RPMI7951 (cell line): Measurements from ENCODE around the gene CX3CL1. TPM values are rescaled to one million over a fixed set of nuclear protein-coding genes. Genes with fewer than 3 reads are reported as not detected.
"Not testable (repeated sequence)": the region's sequence is repeated elsewhere in the genome, so short reads cannot be mapped to it uniquely, and the experiment has no call there.

ENCODE experiments used
- DNase-seq: peaks from one replicate; pipeline ENCODE4 v3.0.0-alpha.2; 2012; ENCODE audit warnings: low read depth
- total RNA-seq: library from RNA; depleted of rRNA; stranded (reverse); fragments of >200 nt; shearing (Covaris generic); gene quantifications from 2 replicates; pipeline ENCODE4 v1.2.3, GENCODE V29; 2014; rRNA removed

Gene CX3CL1
- total RNA-seq, result 0.36 and 1.3 TPM in 2 replicates

DNA sequence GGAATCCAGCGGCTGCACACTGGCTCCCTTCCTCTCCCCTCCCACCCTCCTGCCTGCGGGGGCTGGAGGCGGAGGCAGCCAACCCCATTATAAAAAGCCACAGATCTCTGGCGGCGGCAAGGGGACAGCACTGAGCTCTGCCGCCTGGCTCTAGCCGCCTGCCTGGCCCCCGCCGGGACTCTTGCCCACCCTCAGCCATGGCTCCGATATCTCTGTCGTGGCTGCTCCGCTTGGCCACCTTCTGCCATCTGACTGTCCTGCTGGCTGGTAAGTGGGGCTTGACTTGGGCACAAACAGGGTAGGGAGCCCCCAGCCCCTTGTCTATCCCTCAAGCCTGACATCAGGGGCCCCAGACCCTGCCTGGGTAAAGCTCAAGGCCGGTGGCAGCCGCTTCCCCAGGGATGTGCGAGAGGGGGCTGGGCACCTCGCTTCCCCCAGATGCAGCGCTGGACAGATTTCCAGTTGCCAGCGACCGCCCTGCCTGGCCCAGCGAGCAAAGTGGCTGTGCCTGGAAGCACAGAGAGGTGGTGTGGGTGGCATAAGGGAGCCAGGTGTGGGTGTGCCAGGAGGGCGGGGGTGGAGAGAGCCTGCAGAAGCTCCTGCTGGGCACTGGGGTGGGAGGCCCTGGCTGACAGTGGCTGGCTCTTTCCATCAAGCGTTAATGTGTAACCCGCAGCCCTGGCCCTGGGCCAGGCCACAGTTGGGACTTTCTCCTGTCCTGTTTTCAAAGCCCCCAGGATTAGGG lies at the start of gene CX3CL1:
TSS of gene CX3CL1 (plus strand) at position 119 of the 745 bp plus-strand sequence. CDS start at position 198, 79 bp downstream.
- DNase-seq, result peak; percentile 78

DNA sequence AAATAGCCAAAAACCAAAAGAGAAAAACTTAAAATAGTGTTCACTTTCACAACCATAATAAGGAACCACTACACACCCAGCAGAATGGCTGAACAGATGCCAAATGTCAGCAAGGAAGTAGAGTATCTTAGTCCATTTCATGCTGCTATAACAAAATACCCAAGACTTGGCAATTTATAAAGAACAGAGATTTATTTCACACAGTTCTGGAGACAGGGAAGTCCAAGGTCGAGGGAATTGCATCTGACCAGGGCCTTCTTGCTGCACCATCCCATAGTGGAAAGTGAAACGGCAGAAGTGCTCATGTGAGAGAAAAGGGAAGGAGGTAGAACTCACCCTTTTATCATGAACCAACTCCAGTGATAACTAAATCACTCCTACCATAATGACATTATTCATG lies 47.5 kb upstream of the CX3CL1 start:
- DNase-seq, result no peak

DNA sequence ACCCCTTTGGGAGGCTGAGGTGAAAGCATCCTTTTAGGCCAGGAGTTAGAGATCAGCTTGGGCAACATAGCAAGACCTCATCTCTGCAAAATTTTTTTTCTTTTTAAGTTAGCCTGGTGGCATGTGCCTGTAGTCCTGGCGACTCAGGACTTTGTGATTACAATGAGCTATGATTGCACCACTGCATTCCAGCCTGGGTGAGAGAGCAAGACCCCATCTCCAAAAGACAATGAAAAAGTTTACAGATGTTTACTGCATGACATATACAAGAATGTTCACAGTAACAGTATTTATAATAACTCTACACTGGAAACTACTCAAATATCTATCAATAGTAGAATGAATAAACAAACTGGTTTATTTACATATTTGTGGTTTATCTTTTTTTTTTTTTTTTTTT lies 46.8 kb upstream of the CX3CL1 start:
- no peak for DNase-seq

DNA sequence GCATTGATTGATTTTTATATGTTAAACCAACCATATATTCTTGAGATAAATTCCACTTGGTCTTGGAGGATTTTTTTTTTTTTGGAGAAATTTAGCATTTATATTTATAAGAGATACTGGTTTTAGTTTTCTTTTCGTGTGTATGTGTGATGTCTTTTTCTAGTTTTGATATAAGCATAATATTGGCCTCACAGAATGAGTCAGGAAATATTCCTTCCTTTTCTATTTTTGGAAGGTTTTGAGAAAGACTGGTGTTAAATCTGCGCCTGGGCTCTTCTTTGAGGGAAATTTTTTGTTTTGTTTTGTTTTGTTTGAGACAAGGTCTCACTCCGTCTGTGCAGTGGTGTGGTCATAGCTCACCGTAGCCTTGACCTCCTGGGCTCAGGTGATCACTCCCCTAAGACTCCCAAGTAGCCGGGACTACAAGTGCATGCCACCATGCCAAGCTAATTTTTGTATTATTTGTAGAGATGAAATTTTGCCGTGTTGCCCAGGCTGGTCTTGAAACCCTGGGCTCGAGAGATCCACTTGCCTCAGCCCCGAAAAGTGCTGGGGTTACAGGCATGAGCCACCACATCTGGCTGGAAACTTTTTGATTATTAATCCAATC lies 42.5 kb upstream of the CX3CL1 start:
- no peak for DNase-seq

DNA sequence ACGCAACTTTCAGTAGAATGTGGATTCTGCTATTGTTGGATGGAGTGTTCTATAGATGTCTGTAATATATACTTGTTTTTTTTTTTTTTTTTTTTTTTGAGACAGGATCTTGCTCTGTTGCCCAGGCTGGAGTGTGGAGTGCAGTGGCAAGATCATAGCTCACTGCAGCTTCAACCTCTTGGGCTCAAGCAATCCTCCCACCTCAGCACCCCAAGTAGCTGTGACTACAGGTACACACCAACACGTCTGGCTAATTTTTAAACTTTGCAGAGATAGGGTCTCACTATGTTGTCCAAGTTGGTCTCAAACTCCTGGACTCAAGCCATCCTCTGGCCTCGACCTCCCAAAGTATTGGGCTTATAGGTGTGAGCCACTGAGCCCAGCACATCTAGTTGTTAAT lies 40.9 kb upstream of the CX3CL1 start:
- no peak for DNase-seq

DNA sequence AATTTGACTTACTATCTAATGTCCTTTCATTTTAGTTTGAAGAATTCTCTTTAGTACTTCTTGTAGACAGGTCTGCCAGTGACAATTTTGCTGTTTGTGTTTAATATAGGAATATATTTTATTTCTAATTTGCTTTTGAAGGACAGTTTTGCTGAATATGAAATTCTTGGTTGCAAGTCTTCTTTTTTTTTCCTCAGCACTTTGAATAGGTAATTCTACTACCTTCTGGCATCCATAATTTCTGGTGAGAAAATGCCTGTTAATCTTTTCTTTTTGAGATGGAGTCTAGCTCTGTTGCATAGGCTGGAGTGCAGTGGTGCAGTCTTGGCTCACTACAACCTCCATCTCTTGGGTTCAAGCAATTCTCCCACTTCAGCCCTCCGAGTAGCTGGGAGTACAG lies 38.9 kb upstream of the CX3CL1 start:
- DNase-seq, result no peak

DNA sequence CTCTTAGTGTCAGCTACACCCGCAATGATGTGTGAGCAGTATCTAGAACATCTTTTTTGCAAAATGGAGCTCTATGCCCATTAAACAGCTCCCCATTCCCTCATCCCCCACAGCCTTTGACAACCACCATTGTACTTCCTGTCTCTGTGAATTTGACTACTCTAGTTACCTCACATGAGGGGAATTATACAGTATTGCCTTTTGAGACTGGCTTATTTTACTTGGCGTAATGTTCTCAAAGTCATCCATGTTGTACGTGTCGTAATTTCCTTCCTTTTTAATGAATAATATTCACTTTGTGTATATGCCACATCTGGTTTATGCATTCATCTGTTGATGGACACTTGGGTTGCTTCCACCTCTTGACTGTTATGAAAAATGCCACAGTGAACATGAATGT lies 36.9 kb upstream of the CX3CL1 start:
- DNase-seq, result no peak

DNA sequence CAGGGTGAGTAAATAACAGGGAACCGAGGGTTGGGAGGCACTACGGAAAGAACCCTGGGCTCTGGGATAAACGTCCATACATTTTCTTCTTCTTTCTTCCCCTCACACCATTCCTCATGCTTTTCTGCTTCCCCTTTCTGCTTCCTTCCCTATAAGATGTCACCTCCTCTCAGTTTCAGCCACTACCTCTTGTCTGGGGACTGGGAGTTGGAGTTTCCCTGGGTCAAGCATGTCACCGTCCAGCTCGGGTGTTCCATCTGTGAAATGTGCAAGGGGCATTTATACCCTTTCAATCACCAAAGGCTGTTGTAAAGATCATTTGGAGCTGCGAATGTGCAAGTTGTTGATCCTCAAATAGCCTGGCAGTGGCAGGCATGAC lies 31.2 kb upstream of the CX3CL1 start:
- no peak for DNase-seq

DNA sequence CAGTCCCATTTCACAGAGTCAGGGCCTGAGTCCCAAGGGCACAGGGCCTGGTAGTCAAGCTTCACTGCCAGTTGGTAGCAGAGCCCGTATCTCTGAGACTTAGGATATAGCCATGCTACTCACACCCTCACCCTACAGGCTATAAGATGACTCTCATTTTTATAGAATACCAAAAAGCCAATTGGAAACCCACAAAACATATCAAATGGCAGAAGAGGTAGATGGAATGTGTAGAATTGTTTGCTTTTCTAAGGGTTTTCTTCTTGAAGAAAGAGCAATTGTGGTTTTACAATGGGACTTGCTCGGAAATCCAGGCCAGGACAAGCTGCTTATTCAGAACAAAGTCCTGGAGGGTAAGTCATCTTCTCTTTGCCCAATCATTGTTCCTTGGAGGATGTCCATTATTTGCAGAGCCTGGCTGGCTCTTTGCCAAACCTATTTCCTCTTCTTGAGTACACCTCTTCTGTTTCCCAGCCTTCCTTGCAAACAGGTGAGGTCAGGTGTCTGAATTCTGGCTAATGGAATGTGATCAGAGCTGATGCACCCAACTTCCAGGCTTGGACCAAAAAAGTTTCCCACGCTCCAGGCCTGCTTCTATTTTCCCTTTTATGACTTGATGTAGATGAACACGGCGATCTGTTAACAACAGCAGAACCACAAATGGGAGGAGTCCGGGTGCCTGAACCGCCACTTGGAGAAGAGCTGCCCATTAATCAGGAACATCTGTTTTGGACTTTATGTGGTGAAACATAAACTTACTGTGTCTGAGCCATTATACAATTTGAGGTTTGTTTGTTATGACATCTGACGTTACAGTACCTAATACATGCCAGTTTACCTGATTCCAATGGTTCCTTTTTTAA lies 30.6 kb upstream of the CX3CL1 start:
- DNase-seq, result peak; percentile 91

DNA sequence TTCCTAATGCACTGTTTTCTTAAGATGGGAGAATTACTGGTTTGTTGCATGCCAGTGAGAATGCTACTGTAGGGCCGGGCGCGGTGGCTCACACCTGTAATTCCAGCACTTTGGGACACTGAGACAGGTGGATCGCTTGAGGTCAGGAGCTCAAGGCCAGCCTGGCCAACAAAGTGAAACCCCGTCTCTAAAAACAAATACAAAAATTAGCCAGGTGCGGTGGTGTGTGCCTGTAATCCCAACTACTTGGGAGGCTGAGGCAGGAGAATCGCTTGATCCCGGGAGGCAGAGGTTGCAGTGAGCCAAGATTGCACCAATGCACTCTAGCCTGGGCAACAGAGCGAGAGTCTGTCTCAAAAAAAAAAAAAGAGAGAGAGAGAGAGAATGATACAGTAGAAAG lies 29.7 kb upstream of the CX3CL1 start:
- DNase-seq, result not testable (repeated sequence)

DNA sequence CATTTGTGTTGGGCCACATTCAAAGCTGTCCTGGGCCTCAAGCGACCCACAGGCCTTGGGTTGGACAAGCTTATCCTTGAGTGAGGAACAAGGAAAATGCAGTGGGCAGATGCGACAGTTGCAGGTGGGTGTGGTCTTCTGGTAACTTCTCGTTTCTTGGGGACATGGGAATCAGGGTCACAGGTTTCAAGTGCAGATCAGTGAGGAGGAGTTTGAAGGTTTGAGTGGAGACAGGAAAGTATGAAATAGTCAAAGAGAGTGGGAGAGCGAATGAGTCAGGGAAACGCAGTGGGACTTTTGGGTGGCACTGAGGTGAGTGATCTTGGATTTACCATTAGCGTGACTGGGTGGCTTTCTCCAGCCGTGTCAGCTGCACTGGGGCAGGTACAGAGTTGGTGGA lies 29.1 kb upstream of the CX3CL1 start:
- no peak for DNase-seq

DNA sequence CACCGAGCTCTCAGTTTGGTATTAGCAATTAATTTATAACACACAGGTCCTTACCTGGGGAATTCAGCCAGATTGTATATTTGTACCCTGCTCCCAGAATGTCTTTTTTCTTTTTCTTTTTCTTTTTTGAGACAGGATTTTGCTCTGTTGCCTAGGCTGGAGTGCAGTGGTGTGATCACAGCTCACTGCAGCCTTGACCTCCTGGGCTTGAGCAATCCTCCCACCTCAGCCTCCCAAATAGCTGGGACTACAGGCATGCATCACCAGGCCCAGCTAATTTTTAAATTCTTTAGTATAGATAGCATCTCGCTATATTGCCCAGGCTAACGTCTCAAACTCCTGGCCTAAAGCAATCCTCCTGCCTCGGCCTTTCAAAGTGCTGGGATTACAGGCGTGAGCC lies 28.2 kb upstream of the CX3CL1 start:
- DNase-seq, result not testable (repeated sequence)

DNA sequence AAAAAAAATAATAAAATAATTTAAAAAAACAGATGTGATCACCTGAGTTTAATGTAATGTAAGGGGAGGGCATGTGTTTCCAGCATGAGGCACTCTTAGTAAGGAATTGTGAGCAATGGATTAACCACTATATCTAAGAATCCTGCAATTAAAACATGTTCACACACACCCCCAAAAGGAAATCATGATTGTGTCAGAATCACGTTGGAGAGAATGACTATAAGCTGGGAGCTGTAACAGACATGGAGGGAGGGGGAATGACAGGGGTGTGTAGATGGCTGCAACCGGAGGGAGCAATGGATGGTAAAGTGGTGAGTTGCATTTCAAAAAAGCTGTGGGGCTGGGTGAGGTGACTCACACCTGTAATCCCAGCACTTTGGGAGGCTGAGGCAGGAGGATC lies 27.3 kb upstream of the CX3CL1 start:
- no peak for DNase-seq

DNA sequence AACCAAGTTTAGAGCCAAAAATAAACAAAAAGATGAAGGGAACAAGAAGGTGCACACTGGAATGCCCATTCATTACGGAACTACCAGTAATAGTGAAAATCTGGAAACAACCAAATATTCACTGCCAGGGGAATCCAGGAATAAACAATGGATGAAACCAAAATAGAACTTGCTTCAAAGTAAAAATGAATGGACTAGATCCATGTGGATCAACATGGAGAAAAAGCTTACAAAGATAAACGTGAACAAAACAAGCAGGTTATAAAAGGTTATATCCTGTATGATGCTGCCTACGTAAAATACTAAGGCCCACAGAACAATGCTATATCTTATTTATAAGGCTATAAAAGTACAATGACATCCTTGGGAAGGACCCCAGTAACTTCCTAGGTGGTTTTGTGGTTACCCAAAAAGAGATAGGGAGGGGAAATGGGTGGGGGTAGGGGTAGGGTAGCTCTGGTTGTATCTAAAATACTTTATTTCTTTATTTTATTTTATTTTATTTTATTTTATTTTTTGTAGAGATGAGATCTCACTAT lies 26.6 kb upstream of the CX3CL1 start:
- no peak for DNase-seq

DNA sequence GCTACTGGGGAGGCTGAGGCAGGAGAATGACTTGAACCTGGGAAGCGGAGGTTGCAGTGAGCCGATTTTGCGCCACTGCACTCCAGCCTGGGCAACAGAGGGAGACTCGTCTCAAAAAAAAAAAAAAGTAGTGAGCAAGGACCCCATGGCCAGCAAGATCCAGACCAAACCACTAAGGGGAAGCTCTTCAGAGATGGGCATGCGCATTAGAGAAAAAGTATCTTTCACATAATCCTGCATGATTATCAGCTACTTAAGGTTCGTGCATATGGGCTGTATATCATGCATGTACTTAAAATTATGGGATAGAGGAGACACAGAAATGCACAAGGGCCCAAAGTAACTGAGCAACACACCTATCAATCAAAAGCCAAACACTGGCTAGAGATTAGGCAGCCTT lies 24.4 kb upstream of the CX3CL1 start:
- DNase-seq, result no peak

DNA sequence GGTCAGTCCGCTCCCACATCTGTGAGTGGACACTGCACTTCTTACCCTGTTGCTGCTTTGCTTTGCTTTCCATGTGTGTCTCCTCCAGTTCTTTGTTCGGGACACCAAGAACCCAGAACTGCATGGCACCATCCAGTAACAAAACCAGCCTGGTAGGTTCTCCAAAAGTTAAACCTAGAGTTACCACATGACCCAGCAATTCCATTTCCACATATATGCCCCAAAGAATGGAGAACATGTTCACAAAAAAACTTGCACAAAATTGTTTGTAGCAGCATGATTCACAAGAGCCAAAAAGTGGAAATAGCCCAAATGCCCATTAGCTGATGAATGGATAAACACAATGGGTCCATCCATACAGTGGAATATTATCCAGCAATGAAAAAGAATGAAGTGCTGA lies 24.0 kb upstream of the CX3CL1 start:
- DNase-seq, result no peak

DNA sequence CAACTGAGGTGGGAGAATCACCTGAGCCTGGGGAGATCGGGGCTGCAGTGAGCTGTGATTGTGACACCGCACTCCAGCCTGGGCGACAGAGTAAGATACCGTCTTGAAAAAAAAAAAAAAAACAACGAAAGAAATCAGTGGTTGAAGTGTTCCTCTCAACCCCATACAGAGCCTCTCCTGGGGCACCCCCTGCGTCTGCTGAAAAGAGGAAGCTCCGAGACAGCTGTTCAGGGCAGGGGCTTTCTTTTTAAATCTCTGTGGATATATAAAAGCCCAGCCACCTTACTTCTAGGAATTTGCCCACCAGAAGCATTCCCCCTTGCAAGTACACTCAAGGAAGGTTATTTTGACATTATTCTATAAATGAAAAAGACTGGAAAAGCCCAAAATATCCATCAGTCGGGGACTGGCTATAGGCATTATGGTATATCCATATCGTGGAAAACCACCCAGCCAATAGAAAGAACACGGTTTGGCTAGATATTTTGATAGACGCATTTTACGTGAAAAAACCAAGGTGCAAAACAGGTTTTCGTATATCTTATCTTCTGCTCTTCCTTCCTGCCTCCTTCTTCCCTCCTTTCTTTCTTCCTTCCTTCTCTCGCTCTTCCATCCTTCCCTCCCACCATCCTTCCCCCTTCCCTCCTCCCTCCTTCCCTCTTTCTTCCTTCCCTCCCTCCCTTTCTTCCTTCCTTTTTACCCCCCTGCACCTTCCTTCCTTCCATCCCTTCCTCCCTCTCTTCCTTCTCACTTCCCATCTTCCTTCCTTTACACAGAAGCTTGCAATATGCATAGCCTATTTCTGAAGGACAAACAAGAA lies 22.9 kb upstream of the CX3CL1 start:
- no peak for DNase-seq

DNA sequence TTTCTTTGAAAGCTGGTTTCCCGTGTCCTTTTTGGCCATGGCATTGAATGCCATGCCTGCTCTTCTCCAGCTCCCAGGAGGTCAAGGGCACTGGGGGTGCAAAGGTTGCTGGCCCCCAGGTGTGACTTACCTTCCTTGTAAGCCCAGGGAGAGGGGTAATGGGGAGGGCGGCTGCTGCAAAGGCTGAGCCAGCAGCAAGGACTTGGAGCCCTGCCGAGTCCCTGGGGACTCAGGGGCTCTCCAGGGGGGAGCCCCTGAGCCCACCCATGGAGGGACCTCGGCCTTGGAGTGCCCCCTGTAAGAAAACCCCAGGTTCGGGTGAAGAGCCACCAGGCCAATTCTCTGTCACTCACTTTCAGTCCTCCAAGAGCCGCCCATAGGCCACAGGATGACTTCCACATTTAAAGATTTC lies 19.6 kb upstream of the CX3CL1 start:
- DNase-seq, result no peak

DNA sequence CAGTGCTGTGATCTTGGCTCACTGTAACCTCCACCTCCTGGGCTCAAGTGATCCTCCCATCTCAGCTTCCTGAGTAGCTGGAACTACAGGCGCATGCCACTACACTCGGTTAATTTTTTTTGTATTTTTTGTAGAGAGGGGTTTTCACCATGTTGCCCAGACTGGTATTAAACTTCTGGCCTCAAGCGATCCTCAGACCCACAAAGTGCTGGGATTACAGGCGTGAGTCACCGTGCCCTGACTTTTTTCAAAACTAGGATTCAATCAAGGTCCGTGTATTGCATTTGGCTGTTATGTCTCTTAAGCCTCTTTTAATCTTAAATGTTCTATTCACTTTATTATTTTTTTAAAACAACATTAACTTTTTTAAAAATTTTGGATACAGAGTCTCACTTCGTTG lies 18.0 kb upstream of the CX3CL1 start:
- DNase-seq, result peak; percentile 71

DNA sequence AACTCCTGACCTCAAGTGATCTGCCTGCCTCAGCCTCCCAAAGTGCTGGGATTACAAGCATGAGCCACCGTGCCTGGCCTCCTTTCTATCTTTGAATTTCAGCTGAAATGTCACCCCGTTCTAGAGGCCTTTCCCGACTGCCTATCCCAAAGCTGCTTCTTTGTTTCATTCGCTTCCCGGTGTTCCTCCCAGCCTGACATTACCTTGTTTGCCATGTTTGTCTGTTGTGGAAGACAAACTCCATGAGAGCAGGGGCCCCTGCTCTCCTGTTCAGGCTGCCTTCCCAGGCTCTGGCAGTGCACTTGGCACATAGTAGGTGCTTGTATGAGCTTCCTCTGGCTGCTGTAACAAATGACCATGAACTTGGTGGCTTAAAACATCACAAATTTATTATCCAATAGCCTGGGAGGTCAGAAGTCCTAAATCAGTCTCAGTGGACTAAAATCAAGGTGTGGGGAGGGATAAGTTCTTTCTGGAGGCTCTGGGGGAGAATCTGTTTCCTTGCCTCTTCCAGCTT lies 16.3 kb upstream of the CX3CL1 start:
- DNase-seq, result no peak

DNA sequence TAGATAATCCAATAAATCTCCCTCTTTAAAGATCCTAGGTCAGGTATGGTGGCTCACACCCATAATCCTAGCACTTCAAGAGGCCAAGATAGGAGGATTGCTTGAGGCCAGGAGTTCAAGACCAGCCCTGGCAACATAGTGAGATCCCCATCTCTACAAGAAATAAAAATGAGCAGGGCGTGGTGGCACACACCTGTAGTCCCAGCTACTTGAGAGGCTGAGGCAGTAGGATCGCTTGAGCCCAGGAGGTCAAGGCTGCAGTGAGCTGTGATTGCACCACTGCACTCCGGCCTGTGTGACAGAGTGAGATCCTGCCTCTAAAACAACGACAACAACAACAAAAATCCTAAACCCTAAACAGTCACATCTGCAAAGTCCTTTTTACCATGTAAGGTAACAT lies 15.7 kb upstream of the CX3CL1 start:
- no peak for DNase-seq
